Tongue (tissue), 2 donors: ENCODE data around the gene TSPO. TPM values are rescaled to one million over a fixed set of nuclear protein-coding genes. Genes with fewer than 3 reads are reported as not detected.

ENCODE experiments used
- DNase-seq: peaks from one replicate; pipeline ENCODE4 v3.0.0-alpha.2; 2015
- total RNA-seq: library from RNA; depleted of rRNA; stranded (reverse); fragments of >200 nt; gene quantifications from one replicate; pipeline ENCODE4 v1.2.3, GENCODE V29; 2014

TSPO gene
- total RNA-seq, 1 donor from 2014 or later = 179 TPM

DNA sequence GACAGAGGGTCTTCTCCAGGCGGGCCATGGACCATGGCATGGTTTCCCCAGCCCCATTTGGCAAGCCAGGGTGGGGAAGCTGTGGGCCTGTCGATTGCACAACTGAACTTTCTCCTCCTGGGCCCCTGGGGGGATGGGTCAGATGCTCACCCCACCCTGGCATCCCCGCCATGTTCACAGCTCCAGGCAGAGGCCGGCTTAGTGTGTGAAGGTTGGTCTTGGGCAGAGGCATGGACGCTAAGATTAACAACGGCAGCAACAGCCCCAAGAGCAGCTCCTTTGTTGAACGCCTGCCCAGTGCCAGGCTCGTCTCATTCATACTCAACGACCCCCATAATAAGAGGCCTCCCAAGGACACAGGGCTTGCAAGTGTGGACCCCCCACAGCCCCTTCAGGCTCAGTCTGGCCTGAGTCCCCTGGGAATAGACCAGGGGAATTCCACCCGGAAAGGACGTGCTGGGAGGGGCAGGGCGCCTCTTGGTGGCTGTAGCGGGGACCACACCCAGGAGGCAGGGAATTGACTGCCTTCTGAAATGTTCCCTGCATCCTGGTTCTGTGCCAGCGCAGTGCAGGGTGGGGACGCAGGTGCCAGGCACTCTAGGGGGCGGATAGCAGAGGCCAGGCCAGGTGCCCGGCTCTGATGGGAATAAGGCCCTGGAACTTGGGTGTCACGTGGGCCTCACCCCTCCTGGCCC is 8.3 kb downstream of the TSPO start:
- no peak for DNase-seq

DNA sequence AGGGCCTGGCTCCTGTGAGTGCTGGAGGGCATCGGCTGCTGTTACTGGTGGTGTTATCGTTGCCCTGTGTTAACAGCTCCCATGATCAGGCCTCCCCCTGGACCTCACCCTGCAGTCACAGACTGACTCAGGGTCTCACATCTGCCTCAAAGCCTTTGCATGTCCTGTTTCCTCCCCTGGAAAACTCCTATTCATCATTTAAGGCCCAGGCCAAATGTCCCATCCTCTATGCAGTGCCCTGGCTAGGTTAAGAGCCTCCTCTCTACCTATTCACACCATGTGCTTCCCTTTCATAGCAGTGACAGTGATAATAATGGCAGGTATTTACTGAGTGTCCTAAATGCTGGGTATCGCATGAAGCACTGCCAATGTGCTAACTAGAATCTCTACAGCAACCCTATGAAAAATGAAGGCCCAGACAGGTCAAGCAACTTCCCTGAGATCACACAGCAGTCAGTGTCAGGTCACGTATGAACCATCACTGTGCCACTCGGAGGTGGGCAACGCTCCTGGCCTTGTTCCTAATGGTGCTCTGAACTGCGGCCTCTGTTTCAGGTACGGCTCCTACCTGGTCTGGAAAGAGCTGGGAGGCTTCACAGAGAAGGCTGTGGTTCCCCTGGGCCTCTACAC is 9.3 kb downstream of the TSPO start:
- no peak for DNase-seq

DNA sequence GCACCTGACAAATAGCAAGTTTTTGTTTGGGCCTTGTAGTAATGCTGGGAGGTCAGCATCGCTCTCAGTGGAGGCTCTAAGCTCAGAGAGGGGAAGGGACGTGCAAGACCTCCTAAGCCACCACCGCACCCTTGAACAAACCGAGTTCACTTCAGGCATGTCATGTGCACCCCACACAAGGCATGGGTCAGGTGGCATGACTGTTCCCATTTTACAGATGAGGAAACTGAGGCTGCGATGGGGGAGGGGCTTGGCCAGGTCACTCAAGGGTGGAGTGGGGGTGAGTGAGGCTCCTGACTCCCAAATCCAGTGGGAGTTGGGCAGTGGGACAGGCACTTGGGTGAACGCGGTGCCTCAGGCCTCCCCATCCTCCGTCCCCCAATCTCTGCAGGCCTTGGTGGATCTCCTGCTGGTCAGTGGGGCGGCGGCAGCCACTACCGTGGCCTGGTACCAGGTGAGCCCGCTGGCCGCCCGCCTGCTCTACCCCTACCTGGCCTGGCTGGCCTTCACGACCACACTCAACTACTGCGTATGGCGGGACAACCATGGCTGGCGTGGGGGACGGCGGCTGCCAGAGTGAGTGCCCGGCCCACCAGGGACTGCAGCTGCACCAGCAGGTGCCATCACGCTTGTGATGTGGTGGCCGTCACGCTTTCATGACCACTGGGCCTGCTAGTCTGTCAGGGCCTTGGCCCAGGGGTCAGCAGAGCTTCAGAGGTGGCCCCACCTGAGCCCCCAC is 11.2 kb downstream of the TSPO start:
- DNase-seq = no peak

DNA sequence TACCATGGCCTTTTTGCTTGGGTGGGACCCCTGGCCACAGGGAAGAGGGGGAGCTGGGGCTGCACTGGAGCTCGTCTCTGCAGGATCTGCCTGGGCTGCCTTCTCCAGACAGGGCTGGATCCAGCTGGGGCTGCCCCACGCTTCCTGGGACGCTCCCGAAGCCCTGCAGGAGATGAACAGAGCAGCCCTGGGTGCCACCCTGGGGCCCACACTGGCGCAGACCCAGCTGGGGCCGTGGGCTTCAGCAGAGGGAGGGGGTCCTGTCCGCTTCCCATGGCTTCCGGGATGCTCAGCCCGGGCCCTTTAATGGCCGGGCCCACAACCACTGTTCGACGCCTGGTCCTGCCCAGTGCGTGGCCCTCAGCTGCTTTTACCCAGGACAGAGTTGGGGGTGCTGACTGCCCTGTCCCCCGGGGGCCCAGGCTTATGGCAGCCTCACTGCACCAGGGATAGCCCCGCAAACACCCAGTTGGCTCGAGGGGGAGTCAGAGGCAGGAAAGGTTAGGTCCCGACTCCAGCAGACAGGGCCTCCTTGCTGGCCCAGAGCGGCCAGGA is 12.0 kb downstream of the TSPO start:
- DNase-seq = no peak

- no peak for DNase-seq
These were observed 13.3 kb downstream of the TSPO start for GRCh38 chr22:43164636-43165035.

- no peak for DNase-seq
These were observed 15.0 kb downstream of the TSPO start for GRCh38 chr22:43166132-43166930.

GRCh38 chr22:43167001-43167589 is 15.7 kb downstream of the TSPO start:
- DNase-seq = no peak

GRCh38 chr22:43168471-43169309 is 17.3 kb downstream of the TSPO start:
- DNase-seq = no peak

GRCh38 chr22:43169310-43170130 is 18.2 kb downstream of the TSPO start:
- DNase-seq = no peak

GRCh38 chr22:43170131-43170480 is 18.7 kb downstream of the TSPO start:
- DNase-seq = no peak

GRCh38 chr22:43171019-43171491 is 19.7 kb downstream of the TSPO start:
- no peak for DNase-seq

- no peak for DNase-seq
These were observed 20.2 kb downstream of the TSPO start for GRCh38 chr22:43171607-43172006.

GRCh38 chr22:43172191-43172590 is 20.8 kb downstream of the TSPO start:
- DNase-seq = no peak

DNA sequence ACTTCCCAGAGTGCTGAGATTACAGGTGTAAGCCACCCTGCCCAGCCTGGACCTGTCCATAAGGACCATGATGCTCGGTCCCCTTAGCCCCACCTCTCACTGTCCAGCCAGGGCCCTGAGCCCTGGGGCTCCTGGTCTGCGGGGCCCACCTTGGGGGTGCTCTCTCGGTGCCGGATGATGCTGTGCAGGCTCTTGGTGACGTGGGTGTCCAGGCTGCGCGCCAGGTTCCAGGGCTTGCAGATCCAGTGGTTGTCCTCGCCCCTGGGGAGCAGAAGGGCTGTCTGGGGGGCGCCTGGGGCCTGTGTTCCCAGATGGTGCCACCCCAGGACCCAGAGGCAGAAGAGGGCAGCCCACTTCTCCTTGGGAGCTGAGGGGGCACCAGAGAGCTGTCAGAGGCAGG is 22.2 kb downstream of the TSPO start:
- DNase-seq = no peak

DNA sequence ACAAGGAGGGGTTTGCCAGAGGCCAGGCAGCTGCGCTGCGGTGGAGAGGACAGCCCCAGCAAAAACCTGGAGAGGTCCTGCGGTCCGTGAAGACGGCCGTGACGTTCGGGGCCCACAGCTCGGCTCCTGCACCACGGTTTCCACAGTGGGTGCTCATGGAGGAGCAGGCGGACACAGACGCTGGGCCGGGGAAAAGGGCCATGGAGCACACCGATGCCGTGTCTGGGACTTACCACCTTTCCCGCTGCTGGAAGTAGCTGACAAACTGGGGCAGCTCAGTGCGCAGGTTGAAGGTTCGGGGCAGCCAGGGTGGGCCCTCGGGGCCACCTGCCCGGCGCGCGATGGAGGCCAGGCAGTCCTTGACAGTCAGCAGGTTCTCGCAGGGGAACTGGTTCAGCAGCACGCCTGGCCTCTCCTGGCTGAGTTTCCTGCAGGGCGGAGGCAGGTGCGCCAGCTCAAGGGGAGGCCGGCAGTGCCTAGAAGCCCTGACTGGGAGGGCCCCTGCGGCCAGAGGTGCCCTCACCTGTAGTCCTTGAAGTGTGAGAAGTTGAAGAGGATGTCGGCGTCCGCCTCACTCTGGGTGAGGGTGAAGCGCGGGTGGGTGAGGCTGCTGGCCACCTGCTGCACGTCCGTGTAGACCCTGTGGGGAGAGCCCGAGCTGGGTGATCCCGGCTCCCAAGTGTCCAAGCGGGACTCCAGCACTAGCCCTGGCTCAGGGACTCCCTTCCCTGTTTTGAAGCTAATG is 22.8 kb downstream of the TSPO start:
- DNase-seq = no peak

GRCh38 chr22:43174941-43175531 is 23.7 kb downstream of the TSPO start:
- DNase-seq = no peak

DNA sequence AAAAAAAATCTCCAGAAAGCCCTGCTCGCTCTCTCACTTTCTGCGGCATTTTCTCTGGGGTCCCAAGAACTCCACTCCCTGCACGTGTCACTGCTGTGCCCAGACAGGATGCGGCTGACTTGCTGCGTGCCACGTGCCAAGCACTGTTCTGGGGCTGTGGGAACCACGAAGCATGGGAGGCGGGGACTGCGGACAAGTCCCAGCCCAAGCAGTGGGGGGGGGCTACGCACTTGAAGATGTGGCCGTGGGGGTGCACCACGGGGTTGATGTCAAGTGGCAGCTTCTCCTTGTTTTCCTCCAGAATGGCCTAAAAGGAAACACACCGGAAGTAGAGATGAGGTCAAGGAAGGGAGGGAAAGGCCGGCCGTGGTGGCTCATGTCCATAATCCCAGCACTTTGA is 24.7 kb downstream of the TSPO start:
- DNase-seq = no peak

DNA sequence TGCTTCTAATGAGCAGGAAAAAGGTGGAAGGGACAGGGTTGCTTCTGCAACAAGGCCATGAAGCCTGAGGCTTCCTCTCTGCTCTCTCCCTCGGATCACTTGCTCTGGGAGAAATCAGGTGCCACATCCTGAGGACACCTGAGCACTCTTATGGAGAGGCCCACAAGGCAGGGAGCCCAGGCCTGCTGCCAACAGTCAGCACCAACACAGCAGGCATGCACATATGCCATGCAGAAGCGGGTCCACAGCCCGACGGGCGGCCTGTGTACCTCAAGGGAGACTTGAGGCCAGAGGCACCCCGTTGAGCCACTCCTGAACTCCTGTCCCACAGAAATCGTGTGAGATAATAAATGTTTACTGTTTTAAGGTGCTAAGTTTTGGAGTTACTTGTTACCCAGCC is 26.1 kb downstream of the TSPO start:
- DNase-seq = no peak
